IMR-90 (cell line): ENCODE data around the gene RRP1B. TPM values are rescaled to one million over a fixed set of nuclear protein-coding genes. Genes with fewer than 3 reads are reported as not detected.

ENCODE experiments used
- ATAC-seq: fragments of 200-7000 bp; cut with Tn5 transposase; 2 replicates; pipeline ENCODE4 v1.9.1; 2020; ENCODE audit warnings: low read depth, mild to moderate bottlenecking, moderate library complexity
- BruUV-seq: library from RNA; stranded (reverse); fragments of 400-500 nt; replicated peaks from 2 replicates; lab custom pipeline; 2021; lab: Mats Ljungman, UMichigan
- CTCF ChIA-PET: fragments of 300-600 bp; formaldehyde crosslinking; extraction: SDS; loops from one replicate; lab custom pipeline; 2021; ENCODE audit warnings: antibody characterized with exemption; lab: Yijun Ruan, JAX
- POLR2A ChIA-PET: fragments of 300-600 bp; sonication (Branson Sonifier 250); formaldehyde crosslinking; loops from one replicate; lab custom pipeline; 2022; ENCODE audit warnings: antibody characterized with exemption; ENCODE audit not compliant: unreplicated experiment; lab: Charles Lee
- DNase-seq: peaks from one replicate; pipeline ENCODE4 v3.0.0; 2013
- H2AFZ ChIP-seq: replicated peaks from 2 replicates; pipeline ENCODE3; 2013; ENCODE audit warnings: low read length, mild to moderate bottlenecking; ENCODE audit not compliant: poor library complexity
- H2AK5ac ChIP-seq: 2 replicates; pipeline ENCODE4 v1.6.1; 2013; ENCODE audit warnings: low read depth, low read length, inconsistent platforms
- H2AK9ac ChIP-seq: replicated peaks from 2 replicates; pipeline ENCODE3; 2013; ENCODE audit warnings: mild to moderate bottlenecking, low read depth, low read length, moderate library complexity; ENCODE audit not compliant: poor library complexity
- H2BK120ac ChIP-seq: 2 replicates; pipeline ENCODE4 v1.6.1; 2013; ENCODE audit warnings: low read depth, low read length, inconsistent platforms
- H2BK15ac ChIP-seq: 3 replicates; pipeline ENCODE4 v1.6.1; 2013; ENCODE audit warnings: low read depth, low read length, inconsistent platforms
- H2BK20ac ChIP-seq: 2 replicates; pipeline ENCODE4 v1.6.1; 2013; ENCODE audit warnings: low read depth, mild to moderate bottlenecking, inconsistent platforms, low read length, moderate library complexity
- H2BK5ac ChIP-seq: 2 replicates; pipeline ENCODE4 v1.6.1; 2013; ENCODE audit warnings: mild to moderate bottlenecking, low read depth, low read length, inconsistent platforms; ENCODE audit not compliant: poor library complexity, severe bottlenecking
- H3K14ac ChIP-seq: replicated peaks from 2 replicates; pipeline ENCODE4 v1.6.1; 2013; ENCODE audit warnings: low read depth, low read length, inconsistent platforms
- H3K18ac ChIP-seq: 2 replicates; pipeline ENCODE4 v1.6.1; 2013; ENCODE audit warnings: low read depth, low read length, control low read depth
- H3K23ac ChIP-seq: 2 replicates; pipeline ENCODE4 v1.6.1; 2013; ENCODE audit warnings: low read depth, low read length, inconsistent platforms
- H3K27ac ChIP-seq: 2 replicates; pipeline ENCODE4 v1.5.1; 2013; ENCODE audit warnings: mild to moderate bottlenecking, control low read depth, low read length; ENCODE audit not compliant: insufficient read depth
- H3K27me3 ChIP-seq: 2 replicates; pipeline ENCODE4 v1.6.1; 2013; ENCODE audit warnings: low read length; ENCODE audit not compliant: control insufficient read depth, insufficient read depth
- H3K36me3 ChIP-seq: 2 replicates; pipeline ENCODE4 v1.6.1; 2013; ENCODE audit warnings: low read length, mixed read lengths; ENCODE audit not compliant: control insufficient read depth, insufficient read depth
- H3K4ac ChIP-seq: 2 replicates; pipeline ENCODE4 v1.6.1; 2013; ENCODE audit warnings: low read depth, low read length, inconsistent platforms
- H3K4me1 ChIP-seq: 2 replicates; pipeline ENCODE4 v1.6.1; 2013; ENCODE audit warnings: low read length, mixed read lengths; ENCODE audit not compliant: control insufficient read depth, insufficient read depth
- H3K4me2 ChIP-seq: 2 replicates; pipeline ENCODE4 v1.6.1; 2013; ENCODE audit warnings: low read depth, mild to moderate bottlenecking, control low read depth, low read length, moderate library complexity
- H3K4me3 ChIP-seq: 2 replicates; pipeline ENCODE4 v1.5.1; 2013; ENCODE audit warnings: low read depth, mild to moderate bottlenecking, control low read depth, low read length, moderate library complexity; ENCODE audit not compliant: insufficient read depth
- H3K56ac ChIP-seq: 2 replicates; pipeline ENCODE4 v1.6.1; 2013; ENCODE audit warnings: low read length, inconsistent platforms; ENCODE audit not compliant: insufficient read depth; ENCODE audit errors: extremely low read depth
- H3K79me1 ChIP-seq, 2 experiments: 2 replicates each; pipeline ENCODE4 v1.6.1; 2013; ENCODE audit warnings: low read length in 2 of 2, inconsistent platforms in 1 of 2, low read depth in 1 of 2
- H3K9ac ChIP-seq: 2 replicates; pipeline ENCODE4 v1.6.1; 2013; ENCODE audit warnings: low read depth, low read length, control low read depth
- H3K9me1 ChIP-seq: 2 replicates; pipeline ENCODE4 v1.6.1; 2013; ENCODE audit warnings: low read length, inconsistent platforms; ENCODE audit not compliant: insufficient read depth
- H3K9me3 ChIP-seq: 2 replicates; pipeline ENCODE4 v1.6.1; 2013; ENCODE audit warnings: low read length; ENCODE audit not compliant: control insufficient read depth, insufficient read depth
- H4K20me1 ChIP-seq: 2 replicates; pipeline ENCODE4 v1.6.1; 2013; ENCODE audit warnings: low read length, inconsistent platforms; ENCODE audit not compliant: insufficient read depth
- H4K5ac ChIP-seq: 2 replicates; pipeline ENCODE4 v1.6.1; 2013; ENCODE audit warnings: mild to moderate bottlenecking, low read depth, low read length, control low read depth
- H4K8ac ChIP-seq, 2 experiments: 2 replicates each; pipeline ENCODE4 v1.6.1; 2013; ENCODE audit warnings: low read depth in 2 of 2, low read length in 2 of 2, control low read depth in 1 of 2, inconsistent platforms in 1 of 2
- H4K91ac ChIP-seq: 2 replicates; pipeline ENCODE4 v1.6.1; 2013; ENCODE audit warnings: low read depth, low read length, inconsistent platforms; ENCODE audit not compliant: insufficient read depth
- BHLHE40 ChIP-seq: fragments of 150-350 bp; IDR thresholded peaks from 2 replicates; pipeline ENCODE4 v1.6.1; 2016; ENCODE audit warnings: mild to moderate bottlenecking, low read depth, low read length
- CEBPB ChIP-seq: IDR thresholded peaks from 2 replicates; pipeline ENCODE4 v1.6.1; 2012; ENCODE audit warnings: low read depth, low read length, improper control_type of control experiment
- CHD1 ChIP-seq: IDR thresholded peaks from 2 replicates; pipeline ENCODE4 v1.6.1; 2012; ENCODE audit warnings: low read depth, low read length, improper control_type of control experiment
- ELK1 ChIP-seq: fragments of 150-350 bp; IDR thresholded peaks from 2 replicates; pipeline ENCODE4 v1.6.1; 2016; ENCODE audit warnings: low read depth, mild to moderate bottlenecking, low read length, moderate library complexity, borderline replicate concordance
- MAFK ChIP-seq: IDR thresholded peaks from 2 replicates; pipeline ENCODE4 v1.6.1; 2012; ENCODE audit warnings: low read depth, low read length, improper control_type of control experiment
- MAZ ChIP-seq: IDR thresholded peaks from 2 replicates; pipeline ENCODE4 v1.6.1; 2012; ENCODE audit warnings: low read depth, mild to moderate bottlenecking, low read length, improper control_type of control experiment, moderate library complexity, borderline replicate concordance
- NFE2L2 ChIP-seq: fragments of 150-350 bp; IDR thresholded peaks from 2 replicates; pipeline ENCODE4 v1.6.1; 2016; ENCODE audit warnings: low read depth, mild to moderate bottlenecking, low read length
- RAD21 ChIP-seq: IDR thresholded peaks from 2 replicates; pipeline ENCODE4 v1.6.1; 2012; ENCODE audit warnings: low read length, improper control_type of control experiment
- RFX5 ChIP-seq: IDR thresholded peaks from 2 replicates; pipeline ENCODE4 v1.8.0; 2012; ENCODE audit warnings: low read depth, mild to moderate bottlenecking, low read length, moderate library complexity
- SMC3 ChIP-seq: fragments of 150-350 bp; IDR thresholded peaks from 2 replicates; pipeline ENCODE4 v1.6.1; 2016; ENCODE audit warnings: low read depth, mild to moderate bottlenecking, antibody characterized with exemption, low read length, moderate library complexity
- WGBS, 2 experiments: methylation state at CpG; one replicate each; pipeline versions ENCODE4 v1.1.5 to v1.1.7; 2013; ENCODE audit warnings: missing lambda C conversion rate in 2 of 2; ENCODE audit not compliant: insufficient read length in 1 of 2; ENCODE audit errors: extremely low coverage in 2 of 2; 5-methylcytosine and 5-hydroxymethylcytosine counted together
- dilution Hi-C: fragments of 300-500 bp; cut with HindIII; formaldehyde crosslinking; loops from one replicate; pipeline ENCODE4 v1.14.3; 2018; ENCODE audit warnings: low sequenced_read_pairs; ENCODE audit not compliant: unreplicated experiment
- in situ Hi-C: fragments of 300-500 bp; cut with MboI; formaldehyde crosslinking; loops from 3 replicates; pipeline ENCODE4 v1.14.3; 2019; ENCODE audit warnings: low sequenced_read_pairs, inconsistent platforms, mixed read lengths
- intact Hi-C: fragments of 100-400 bp; cut with micrococcal nuclease; formaldehyde crosslinking; loops from 2 replicates; pipeline ENCODE4 v1.10.0; 2022
- polyA plus RNA-seq, 3 experiments: library from polyadenylated mRNA; depleted of rRNA; stranded (reverse); fragments of >200 nt; gene quantifications; 2 replicates each; pipeline ENCODE4 v1.2.3, GENCODE V29; 2012; ENCODE audit warnings: low replicate concordance in 1 of 3
- total RNA-seq: library from RNA; depleted of rRNA; stranded (reverse); fragments of >200 nt; gene quantifications from 2 replicates; pipeline ENCODE4 v1.2.3, GENCODE V29; 2012
- TF ChIP-seq, protein P1 (sequence below): fragments of 150-350 bp; IDR thresholded peaks from 2 replicates; pipeline ENCODE4 v1.6.1; 2017; ENCODE audit warnings: mild to moderate bottlenecking, antibody characterized with exemption, low read length, low read depth

Gene RRP1B
- total and polyA plus RNA-seq, 2 of the 4 experiments (the other 2 are of a cell fraction) = 11.1 to 16.1 TPM

GRCh38 chr21:43623588-43623987 is 35.8 kb upstream of the RRP1B start:
- Histone ChIP-seq H3K27ac (no peak overlapping the region), H4K5ac (no peak overlapping the region), H3K9me1 (peaks cover 4% of the 10 kb centered on the region; the same call in 1 of the 2 replicates), H2AFZ (no peak overlapping the region), H3K9me3 (peaks cover 11% of the 10 kb centered on the region), H2BK15ac (peak overlapping the region; percentile 2; the same call in 1 of the 3 replicates), H4K91ac (no peak overlapping the region), H3K27me3 (no peaks in the 10 kb centered on the region; the same call in 1 of the 2 replicates), H3K23ac (no peak overlapping the region), H3K4ac (no peak overlapping the region), H3K4me1 (peaks cover 4% of the 10 kb centered on the region), H3K4me2 (no peak overlapping the region), H2BK5ac (no peak overlapping the region), H3K36me3 (no peaks in the 10 kb centered on the region), H3K79me1 (no peaks in the 10 kb centered on the region), H3K9ac (no peak overlapping the region), H3K4me3 (no peak overlapping the region), H4K20me1 (no peaks in the 10 kb centered on the region), H2BK20ac (no peak overlapping the region), H4K8ac (no peak overlapping the region), H2AK5ac (no peak overlapping the region), H2AK9ac (no peak overlapping the region), H3K56ac (no peak overlapping the region), H3K18ac (no peak overlapping the region), H2BK120ac (no peak overlapping the region), H3K14ac (no peak overlapping the region)
- CTCF ChIA-PET = no interaction called here
- ATAC-seq (no peak), DNase-seq (no peak)
- intact Hi-C loops = no loop called here
- in situ Hi-C loops = no loop called here
- no TSS peak for BruUV-seq
- POLR2A ChIA-PET = no interaction called here
- dilution Hi-C loops = no loop called here
- TF ChIP-seq MAFK (no peak), BHLHE40 (no peak), RAD21 (no peak), MAZ (no peak), SMC3 (no peak), RFX5 (no peak), ELK1 (no peak), CHD1 (no peak), NFE2L2 (no peak), CEBPB (no peak)
- TF ChIP-seq, protein P1, sequence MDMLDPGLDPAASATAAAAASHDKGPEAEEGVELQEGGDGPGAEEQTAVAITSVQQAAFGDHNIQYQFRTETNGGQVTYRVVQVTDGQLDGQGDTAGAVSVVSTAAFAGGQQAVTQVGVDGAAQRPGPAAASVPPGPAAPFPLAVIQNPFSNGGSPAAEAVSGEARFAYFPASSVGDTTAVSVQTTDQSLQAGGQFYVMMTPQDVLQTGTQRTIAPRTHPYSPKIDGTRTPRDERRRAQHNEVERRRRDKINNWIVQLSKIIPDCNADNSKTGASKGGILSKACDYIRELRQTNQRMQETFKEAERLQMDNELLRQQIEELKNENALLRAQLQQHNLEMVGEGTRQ = no peak
- WGBS, 2 experiments = no CpG with 5 or more reads among the region's 2 CpGs
